CD4-positive, alpha-beta T cell treated with Interferon alpha-2 for 1 hour (primary cell): ENCODE measurements around the gene ARID3B.

Experiments used
- DNase-seq, 2 donors: peaks; one replicate each; pipeline ENCODE4 v3.0.0-alpha.2; 2020 to 2022

ARID3B gene

DNA sequence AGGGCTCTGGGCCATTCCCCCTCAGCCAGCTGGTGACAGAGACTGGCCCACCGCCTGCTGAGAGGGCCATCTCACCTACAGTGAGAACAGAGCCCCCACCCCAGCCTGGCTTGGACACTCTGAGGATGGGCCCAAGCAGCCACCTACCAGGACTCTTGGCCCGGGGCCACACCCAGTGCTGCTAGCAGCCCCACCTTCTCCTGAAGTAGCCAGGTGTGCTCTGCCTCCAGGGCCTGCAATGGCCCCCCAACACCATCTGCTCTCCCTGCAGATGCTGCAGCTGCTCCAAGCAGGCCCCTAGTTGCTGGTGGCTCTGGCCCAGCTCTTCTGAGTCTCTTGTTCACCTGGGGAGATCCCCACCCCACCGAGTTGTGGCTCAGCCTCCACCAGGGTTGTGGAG lies 67.8 kb downstream of the ARID3B start:
- no peak for DNase-seq

DNA sequence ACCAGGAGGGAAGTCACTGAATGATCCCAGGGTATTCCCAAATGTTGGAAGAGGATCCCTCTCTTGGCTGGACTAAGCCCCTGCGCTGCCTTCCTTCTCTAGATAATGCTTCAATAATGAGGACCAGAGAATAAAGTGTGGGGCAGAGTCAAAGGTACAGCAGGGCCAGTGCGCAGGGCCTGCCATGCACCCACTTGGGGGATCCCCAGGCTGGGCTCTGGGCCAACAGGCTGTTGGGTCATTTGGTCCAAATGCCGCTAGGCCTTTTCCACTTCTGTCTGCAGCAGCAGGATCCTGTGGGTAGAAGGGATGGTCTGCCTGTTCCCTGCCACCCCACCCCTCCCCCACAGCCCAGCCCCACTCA lies 68.9 kb downstream of the ARID3B start:
- DNase-seq: no peak

DNA sequence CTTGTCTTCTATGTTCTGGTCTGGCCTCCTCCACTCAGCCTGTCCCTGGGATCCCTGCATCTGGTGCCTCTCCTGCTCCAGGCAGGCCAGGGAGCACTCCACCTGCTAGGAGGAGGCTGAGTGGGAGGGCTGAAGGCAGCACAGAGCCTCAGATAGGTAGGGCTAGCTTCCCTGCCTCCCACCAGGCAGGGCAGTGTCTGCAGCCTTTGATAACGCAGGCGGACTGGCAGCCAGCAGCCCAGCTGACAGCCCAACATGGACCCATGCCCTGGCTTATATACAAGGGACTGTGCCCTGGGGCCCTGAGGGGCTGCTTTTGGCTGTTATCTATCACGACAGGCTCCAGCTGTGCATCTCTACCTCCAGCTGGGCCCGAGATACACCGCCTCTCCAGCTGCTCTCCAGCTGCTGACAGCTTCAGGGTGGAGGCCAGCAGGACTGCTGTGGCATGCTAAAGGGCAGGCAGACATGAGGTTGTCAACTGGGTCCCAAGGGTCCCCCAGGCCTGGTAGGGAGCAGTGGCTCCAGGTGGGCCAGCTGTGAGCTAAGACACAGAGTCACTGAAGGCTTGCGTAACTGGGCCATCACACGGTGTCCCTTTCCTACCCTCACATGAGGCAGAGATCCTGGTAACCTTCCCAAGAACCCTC lies 69.4 kb downstream of the ARID3B start:
- DNase-seq: no peak

DNA sequence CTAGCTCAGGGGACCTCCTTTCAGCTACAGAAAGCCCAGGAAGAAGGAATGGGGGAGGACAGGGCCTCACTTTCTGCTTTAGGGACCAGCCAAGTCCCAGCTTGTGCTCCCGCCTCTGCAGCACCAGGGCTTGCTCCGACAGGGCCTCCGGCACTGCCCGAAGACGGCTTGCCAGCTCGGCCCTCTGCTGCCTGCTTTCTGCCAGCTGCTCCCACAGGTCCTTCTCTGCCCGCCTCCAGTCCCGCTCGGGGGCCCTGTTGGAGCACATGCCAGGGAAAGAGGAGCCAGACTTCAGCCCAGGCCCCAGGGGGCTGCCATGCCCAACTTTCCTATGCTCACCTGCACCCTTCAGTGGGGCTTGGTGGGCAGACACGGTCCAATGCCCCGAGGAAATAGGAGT lies 70.3 kb downstream of the ARID3B start:
- DNase-seq: no peak

DNA sequence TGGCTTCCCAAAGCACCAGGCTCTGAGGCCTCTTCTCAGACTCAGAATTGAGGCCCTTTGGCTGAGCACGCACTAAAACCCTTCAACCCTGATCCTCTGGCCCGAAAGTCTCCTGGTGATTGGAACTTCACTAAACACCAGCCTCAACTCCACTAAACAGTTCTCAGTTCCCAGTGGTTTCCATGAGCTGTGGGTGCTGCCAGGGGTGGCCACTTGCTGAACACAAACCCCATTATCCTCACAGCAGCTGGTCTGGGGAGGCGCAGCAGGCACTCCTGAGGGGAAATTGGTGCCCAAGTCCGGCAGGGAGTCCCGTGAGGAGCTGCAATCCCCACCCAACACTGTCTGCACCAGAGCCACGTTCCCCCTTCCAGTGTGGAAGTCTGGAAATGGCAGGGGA lies 70.8 kb downstream of the ARID3B start:
- DNase-seq: no peak

DNA sequence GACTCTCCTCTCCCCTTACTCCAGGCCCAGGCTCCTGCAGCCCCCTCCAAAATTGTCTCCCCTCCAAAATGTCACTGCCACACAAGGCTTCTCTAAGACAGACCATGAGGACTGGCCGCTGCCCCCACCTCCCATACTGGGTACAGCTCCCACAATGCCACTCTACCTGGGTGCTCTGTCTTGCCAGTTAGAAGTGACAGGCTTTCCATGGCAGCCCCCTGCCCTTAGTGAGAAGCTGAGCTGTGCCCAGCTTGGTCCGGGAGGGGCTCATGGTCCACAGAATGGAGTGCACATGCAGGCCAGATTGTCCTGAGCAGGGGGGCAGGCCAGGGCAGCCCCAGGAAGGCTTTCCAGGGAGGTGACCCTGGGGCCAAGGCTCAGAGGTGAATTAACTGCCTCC lies 71.7 kb downstream of the ARID3B start:
- no peak for DNase-seq

DNA sequence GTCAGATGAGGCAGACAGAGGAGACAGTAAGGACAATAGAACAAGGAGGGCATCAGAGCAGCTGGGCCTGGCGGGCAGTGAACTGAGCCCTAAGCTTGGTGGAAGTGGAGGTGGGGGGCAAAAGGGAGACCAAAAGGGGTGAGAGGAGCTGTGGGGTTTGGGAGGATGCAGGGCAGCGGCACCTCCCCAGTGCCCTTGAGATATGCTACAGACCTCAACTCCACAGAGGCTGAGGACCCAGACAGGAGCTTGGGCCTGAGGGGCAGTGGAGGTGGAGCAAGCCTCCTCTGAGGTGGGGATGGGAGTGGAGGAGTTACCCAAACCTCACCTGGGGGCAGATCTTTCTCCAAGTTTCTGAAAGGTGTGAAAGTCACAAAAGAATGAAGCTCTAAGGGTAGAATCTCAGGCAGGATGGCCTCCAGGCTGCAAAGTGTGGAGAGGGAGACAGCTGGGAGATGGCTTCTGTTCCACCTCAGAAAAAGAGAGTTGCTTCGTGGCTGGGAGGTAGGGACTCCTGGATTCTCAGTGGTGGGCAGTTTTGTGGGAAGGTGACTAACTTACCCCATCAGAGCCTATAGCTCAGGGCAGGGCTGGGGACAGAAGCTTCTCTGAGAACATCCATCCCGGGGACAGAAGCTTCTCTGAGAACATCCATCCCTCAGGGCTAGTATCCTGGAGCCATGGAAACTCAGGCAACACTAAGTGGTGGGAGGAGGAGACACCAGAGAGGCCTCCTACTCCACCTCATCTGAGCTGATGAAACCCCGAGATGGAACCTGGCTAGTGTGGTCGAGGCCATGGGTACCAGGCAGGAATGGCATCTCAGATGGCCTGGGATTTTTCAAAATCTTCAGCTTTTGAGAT lies 72.3 kb downstream of the ARID3B start:
- DNase-seq: no peak

DNA sequence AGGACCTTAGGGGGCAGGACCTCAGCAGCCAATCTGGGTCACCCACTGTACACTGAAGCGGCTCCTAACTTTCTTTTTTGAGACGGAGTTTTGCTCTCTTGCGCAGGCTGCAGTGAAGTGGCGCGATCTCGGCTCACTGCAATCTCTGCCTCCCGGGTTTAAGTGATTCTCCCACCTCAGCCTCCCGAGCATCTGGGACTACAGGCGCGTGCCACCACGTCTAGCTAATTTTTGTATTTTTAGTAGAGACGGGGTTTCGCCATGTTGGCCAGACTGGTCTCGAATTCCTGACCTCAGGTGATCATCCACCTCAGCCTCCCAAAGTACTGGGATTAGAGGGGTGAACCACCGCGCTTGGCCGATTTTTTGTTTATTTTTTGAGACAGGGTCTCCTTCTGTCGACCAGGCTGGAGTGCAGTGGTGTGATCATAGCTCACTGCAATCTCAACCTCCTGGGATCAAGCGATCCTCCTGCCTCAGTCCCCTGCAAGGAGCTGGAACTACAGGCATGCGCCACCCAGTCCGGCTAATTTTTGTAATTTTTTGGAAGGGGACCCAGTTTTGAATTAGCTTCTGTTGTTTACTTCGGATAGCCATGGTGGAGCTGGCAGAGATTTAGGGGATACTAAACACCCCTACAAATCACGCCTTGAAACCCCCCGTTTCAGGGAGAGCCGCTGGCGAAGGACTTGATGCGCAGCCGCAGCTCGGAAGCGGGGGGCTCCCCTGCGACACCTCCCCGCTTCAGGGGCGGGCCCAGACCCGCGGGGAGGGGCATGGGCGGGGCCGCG lies 73.1 kb downstream of the ARID3B start:
- no peak for DNase-seq

DNA sequence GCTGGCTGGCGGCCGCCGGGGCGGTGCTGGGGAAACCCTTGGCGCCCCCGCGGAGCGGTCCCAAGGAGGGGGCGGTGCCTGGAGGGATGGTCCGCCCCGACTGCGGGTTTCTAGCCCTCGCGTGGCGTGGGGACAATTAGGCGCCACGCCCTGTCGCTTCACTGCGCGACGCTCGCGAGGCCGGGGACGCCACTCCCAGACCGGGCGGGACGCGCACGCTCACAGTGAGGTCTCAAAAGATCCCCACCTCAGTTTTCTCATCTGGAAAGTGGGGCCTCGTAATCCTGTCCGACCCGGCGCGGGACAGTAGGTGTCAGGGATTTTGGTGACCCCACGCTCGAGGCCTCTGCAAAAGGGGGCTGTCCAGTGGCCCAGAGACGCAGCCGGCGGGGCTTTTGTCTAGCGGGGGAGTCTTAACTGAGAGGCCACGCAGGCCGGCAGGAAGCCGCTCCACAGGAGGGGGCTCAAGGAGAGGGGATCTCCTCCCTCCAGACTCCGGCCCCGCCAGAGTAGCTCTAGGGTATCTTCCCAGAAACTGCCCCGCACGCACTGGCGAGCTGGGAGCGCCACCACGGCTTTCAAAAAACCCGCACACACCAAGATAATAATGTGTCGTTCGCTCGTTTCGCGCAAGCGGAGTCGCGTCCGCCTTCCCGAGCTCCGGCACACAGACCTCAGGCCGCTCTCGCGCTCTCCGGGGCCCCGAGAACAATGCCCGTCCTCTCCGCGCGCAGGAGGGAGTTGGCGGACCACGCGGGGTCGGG lies 73.9 kb downstream of the ARID3B start:
- DNase-seq: peak; percentile 93 to 97

DNA sequence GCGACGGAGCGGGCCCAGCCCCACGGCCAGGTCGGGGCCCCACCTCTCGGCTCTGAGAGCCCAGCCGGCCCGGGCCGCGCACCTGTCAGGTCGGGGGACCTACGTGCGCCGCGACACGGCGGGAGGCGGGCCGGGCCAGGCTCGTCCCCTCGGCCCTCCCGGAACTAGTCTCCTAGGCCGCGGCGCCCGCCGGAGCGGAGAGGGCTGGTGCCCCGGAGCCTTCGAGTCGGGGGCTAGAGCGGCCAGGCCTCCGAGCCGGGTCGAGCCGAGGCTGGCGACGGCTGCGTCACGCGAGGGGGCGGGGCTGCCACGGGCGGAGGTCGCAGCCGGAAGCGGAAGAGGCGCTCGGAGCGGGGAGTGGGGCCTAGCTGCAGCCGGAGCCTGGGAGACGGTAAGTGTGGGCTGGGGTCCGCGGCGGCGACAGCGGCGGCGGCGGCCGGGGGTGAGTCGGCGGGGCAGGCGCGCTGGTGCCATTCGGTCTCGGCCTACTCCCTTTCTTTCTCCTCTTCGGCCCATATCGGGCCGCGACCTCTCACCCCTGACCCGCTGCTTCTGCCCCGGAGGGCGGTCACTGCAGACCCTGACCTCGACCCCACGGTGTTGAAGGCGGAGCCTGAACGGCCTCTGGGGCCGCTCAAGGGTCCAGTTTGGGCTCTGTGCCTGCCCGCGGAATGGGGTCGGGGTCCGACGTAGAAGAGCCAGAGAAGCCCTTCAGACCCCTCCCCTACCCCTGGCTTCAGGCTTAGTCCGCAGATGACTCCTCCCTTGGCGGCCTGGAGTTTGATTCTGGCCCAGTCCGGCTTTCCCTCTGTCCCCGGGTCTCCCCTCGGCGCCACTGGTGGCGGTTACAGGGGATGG lies 74.7 kb downstream of the ARID3B start, which contains the start of gene CLK3:
Gene CLK3, plus strand, starts transcription at position 329 of the 858 bp plus-strand sequence. CDS start 3,361 bp downstream, outside the sequence.
- DNase-seq: peak; percentile 96 to 97

DNA sequence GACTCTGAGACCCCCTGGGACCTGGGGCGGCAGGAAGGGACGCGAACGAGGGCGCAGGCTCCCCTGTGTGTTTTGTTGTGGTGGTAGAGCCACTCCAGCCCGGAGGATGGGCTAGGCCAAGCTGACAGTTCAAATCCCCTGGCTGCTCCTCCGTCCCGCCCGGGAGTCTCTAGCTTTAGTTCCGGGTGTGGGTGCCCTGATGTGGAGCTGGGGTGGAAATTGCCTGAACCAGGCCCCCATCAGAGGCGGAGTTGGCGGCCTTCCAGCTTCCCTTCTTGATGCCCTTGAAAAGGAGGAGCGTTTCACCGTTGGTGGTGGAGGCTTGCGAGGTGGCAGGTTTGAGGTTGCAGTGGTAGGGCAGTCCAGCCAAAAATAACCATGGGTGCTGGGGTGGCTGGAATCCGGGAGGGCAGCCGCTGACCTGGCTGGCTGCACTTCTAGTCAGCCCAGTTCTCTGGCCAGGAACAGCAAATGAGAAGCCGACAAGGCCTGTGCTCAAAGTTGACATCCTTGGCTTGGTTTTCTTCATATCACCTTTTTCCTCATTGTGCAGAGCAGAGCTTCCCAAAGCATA lies 75.4 kb downstream of the ARID3B start:
- peak; percentile 67 to 75 for DNase-seq

DNA sequence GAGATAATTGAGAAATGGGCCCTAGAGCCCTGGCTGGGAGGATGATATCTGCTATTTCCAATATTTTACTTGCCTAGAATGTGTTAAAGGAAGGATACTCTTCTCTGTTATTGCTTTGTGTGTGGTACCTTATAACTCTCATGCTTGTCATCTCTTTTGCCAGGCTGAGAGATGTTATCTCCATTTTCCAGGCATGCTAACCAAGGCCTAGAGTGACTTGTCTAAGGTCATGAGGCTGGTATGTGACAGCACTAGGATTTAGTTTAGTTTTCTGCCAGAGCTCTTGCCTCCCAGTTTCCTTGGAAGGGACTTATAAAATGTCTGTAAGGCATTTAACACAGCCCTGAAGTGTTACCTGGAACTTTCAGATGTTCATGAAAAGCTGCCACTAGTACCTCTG lies 76.0 kb downstream of the ARID3B start:
- no peak for DNase-seq

DNA sequence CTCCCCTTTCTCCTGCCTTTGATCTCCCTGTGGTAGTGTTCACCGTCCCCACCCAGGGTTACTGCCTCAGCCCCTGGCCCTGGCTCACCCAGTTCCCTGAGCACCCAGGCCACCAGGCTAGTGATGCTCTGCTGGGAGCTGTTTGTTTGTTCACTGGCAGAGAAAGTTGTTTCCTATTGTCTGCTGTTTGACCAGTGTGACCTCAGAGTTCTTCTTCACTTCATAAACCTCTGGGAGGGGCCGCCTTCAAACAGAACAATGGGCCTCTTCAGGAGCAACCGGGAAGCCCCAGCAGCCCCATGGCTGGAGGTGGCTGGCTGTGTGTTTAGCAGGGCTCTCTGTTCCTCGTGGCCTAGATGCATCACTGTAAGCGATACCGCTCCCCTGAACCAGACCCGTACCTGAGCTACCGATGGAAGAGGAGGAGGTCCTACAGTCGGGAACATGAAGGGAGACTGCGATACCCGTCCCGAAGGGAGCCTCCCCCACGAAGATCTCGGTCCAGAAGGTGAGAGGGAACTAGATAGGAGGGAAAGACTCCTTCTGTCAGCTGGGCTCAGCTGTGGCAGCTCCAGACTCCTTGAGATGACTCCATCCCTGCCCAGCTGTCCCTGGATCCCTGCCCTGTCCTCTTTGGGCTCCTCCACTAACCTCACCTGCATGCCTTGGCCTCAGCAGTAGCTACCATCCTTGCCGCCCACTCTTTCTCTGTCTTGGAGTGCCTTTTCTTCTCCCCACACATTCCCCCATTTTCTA lies 78.0 kb downstream of the ARID3B start:
- DNase-seq: no peak

DNA sequence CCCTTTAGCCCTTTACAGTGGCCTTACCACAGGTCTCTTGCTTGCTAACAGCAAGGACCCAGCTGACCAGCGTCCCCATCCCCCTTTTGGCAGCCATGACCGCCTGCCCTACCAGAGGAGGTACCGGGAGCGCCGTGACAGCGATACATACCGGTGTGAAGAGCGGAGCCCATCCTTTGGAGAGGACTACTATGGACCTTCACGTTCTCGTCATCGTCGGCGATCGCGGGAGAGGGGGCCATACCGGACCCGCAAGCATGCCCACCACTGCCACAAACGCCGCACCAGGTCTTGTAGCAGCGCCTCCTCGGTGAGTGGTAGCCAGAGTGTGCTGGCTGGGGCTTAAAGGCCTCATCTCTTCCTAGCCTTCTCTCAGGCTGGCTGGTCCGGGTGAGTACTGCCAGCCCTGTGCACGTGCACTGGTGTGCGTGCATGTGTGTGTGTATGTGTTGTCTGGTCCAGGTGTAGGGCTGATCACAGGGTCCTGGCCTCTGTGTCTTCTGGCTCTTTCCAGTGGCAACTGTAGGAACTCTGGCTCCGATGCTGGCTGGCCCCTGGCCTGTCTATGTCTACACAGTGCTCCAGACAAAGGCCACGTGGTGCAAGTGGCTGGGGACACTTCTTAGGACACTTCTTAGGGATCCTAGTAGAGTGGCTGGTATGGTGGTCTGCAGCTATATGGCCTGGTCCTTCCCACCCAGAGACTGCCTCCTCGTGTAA lies 79.1 kb downstream of the ARID3B start:
- no peak for DNase-seq

DNA sequence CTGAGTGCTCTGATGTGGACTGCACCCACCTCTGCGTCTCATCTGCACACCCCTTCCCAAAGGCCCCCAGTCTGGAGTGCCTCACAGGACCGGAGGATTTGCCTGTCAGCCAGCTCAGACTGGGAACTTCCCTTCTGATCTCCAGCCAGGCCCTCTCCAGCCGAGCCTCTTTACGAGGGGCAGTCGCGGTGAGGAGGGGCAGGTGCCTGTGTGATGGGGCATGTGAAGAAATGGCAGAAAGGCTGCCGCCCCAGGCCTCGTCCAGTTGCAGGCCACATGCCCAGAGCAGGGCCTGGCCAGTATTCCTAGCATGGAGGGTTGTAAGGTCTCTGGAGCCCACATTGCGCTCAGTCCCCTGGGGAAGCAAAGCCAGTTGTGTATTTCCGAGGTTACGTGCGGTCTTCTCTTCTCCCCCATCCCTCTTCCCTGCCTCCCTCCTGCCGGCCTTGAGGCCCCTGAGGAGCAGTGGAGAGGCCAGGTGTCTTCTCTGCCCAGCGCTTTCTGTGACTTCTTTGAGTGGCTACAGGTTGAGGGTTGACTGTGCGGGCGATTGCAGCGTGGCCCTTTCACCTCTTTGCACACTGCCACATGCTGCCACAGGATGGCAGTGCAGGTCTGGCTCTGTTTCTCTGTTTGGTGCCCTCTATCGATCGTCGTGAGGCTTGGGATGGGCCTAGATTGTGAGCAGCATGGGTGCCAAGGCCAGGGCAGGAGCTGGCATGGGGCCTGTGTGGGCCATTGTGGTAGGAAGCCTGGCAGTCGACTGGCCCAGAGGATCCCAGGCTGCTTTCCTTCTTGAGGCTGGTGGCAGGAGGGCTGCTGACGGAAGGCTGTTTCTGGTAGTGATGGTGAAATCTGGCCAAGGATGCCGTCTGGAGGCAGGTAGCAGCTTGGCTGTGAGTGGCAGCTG lies 79.9 kb downstream of the ARID3B start:
- DNase-seq: peak; percentile 74 to 84

DNA sequence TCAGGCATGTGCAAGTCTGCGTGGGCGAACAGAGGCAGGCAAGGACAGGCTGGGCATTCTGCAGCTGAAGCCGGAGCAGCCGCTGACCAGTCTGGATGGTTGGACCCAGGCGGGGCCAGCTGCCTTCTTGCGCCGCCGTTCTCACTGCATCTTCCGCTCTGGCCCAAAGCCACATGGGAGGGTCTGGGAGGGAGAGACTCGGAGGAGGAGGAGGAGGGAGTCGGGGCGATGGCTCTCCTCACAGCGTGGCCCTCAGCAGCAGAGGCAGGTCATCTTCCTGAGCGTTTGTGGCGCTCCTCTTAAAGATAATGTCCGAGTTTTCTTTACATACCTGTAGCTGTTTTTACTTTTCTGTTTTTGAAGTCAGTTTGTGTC lies 80.5 kb downstream of the ARID3B start:
- DNase-seq: no peak

DNA sequence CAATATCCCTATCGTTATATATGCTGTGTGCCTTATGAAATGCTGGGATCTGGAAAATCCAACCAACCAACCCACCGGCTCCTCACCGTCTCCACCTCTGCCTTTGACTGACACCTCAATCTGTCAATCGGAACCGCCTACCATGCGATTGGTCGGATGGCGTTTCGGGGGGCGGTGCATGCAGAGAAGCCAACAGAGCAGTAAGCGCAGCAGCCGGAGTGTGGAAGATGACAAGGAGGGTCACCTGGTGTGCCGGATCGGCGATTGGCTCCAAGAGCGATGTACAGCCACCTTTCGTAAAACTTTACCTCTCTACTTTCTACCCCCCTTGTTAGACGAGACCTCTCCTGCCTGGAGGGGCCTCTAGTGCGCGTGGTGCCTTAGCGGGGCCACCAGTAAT lies 80.9 kb downstream of the ARID3B start:
- no peak for DNase-seq

DNA sequence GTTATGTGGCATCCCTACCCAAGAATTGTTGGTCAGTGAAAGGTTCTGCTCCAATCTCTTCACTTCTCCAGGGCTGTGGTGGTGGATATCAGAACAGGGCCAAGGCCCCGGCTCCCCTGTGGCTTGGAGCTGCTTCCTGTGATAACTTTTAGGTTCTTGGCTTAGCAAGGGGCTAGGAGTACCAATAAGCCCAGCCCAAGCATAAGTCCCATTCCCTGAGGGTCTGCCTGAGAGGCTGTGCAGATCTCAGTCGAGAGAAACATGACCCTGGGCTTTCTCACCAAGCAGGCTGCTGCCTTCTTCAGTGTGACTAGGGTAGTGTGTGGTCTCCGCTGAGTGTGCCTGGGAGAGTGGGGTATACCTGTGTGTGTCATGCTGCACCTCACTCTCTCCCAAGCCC lies 81.7 kb downstream of the ARID3B start:
- DNase-seq: no peak

DNA sequence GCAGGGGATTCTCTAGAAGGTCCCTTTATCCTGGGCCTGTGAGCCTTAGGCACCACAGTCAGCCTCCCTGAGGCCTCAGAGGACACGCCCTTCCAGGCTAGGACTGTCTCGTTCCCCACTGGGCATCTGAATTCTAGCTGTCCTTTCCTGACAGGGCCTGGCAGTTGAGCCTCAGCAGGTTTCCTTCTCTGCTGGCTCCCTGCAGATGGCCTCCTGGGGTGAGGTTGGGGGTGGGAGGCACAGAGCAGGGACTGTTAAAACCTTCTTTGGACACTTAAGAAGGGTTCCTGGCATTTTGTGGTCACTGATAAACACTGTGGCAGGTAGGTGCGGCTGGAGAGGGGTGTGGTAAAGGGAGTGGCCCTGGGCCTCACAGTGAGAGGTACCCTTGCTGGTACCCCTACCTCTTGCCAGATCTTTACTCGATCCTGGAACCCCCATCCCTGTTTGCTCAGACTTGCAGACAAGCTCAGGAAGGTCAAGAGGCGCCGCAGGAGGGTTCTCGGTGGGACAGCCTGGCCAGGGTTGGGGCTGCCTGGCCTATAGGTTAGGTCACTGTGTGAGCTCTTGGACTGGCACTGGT lies 83.1 kb downstream of the ARID3B start:
- no peak for DNase-seq
